K562 (cell line): ENCODE results near the gene NUTM1. TPM values are rescaled to one million over a fixed set of nuclear protein-coding genes. Genes with fewer than 3 reads are reported as not detected.

ENCODE experiments used
- ATAC-seq: fragments of 200-7000 bp; cut with Tn5 transposase; 3 replicates; pipeline ENCODE4 v1.9.1; 2020; ENCODE audit warnings: moderate library complexity
- BruUV-seq: library from RNA; stranded (reverse); fragments of 400-500 nt; replicated peaks from 2 replicates; lab custom pipeline; 2021; lab: Mats Ljungman, UMichigan
- CTCF ChIA-PET: fragments of 300-600 bp; formaldehyde crosslinking; extraction: SDS; loops from one replicate; lab custom pipeline; 2021; ENCODE audit warnings: low intra/inter-chr PET ratio; lab: Yijun Ruan, JAX
- POLR2A ChIA-PET: fragments of 300-600, 350-650 bp; sonication (Branson Sonifier 250); formaldehyde crosslinking; extraction: SDS; loops from one replicate; lab custom pipeline; 2021; ENCODE audit warnings: antibody characterized with exemption, inconsistent platforms; lab: Yijun Ruan, JAX
- DNase-seq, 4 experiments: peaks; one replicate each; pipeline versions ENCODE4 v3.0.0 to v3.0.0-alpha.2; 2011 to 2018; ENCODE audit warnings: low spot score in 3 of 4, mixed read lengths in 3 of 4; ENCODE audit errors: extremely low read depth in 1 of 4
- FAIRE-seq: peaks from 2 replicates; lab custom pipeline; 2011; peaks lifted over from hg19 to GRCh38; lab: Jason Lieb, UNC
- H2AFZ ChIP-seq: 2 replicates; pipeline ENCODE4 v1.6.0; 2011; ENCODE audit warnings: low read depth, low read length, control low read depth, inconsistent platforms
- H3K27ac ChIP-seq: fragments of 200-600 bp; 3 replicates; pipeline ENCODE4 v1.8.0; 2011; ENCODE audit warnings: low read depth, mild to moderate bottlenecking, control low read depth, inconsistent platforms, low read length, moderate library complexity, mixed read lengths; ENCODE audit errors: extremely low read depth
- H3K27me3 ChIP-seq, 2 experiments: fragments of 300-600 bp in 1 of 2; 2 replicates in 1 of 2; 3 replicates in 1 of 2; pipeline versions ENCODE4 v1.6.0 to v1.8.0; 2011; ENCODE audit warnings: inconsistent platforms in 2 of 2, low read length in 2 of 2, mild to moderate bottlenecking in 1 of 2, mixed read lengths in 1 of 2, moderate library complexity in 1 of 2; ENCODE audit not compliant: control insufficient read depth in 2 of 2, insufficient read depth in 2 of 2
- H3K36me3 ChIP-seq: fragments of 300-600 bp; 3 replicates; pipeline ENCODE4 v1.8.0; 2011; ENCODE audit warnings: mild to moderate bottlenecking, low read length, inconsistent platforms; ENCODE audit not compliant: control insufficient read depth, insufficient read depth
- H3K4me1 ChIP-seq, 2 experiments: fragments of 200-600 bp in 1 of 2; replicated peaks in 1 of 2; 2 replicates in 1 of 2; 3 replicates in 1 of 2; pipeline versions ENCODE4 v1.5.1 to v1.8.0; 2011; ENCODE audit warnings: inconsistent platforms in 2 of 2, low read length in 2 of 2, mild to moderate bottlenecking in 1 of 2, mixed read lengths in 1 of 2, moderate library complexity in 1 of 2; ENCODE audit not compliant: control insufficient read depth in 2 of 2, insufficient read depth in 2 of 2
- H3K4me2 ChIP-seq: 2 replicates; pipeline ENCODE4 v1.6.1; 2011; ENCODE audit warnings: low read length, control low read depth, inconsistent platforms, mixed read lengths; ENCODE audit not compliant: insufficient read depth
- H3K4me3 ChIP-seq: fragments of 200-600 bp; sonication (generic), shearing (Covaris generic); 2 replicates; pipeline ENCODE4 v1.5.1; 2016; ENCODE audit warnings: control low read depth, inconsistent platforms
- H3K79me2 ChIP-seq: fragments of 200-600 bp; 3 replicates; pipeline ENCODE4 v1.8.0; 2011; ENCODE audit warnings: low read length, inconsistent platforms; ENCODE audit not compliant: control insufficient read depth, insufficient read depth
- H3K9ac ChIP-seq, 2 experiments: 2 replicates each; pipeline versions ENCODE4 v1.6.0 to v1.6.1; 2011; ENCODE audit warnings: low read depth in 2 of 2, low read length in 2 of 2, control low read depth in 1 of 2, inconsistent platforms in 1 of 2, mild to moderate bottlenecking in 1 of 2, mixed read lengths in 1 of 2; ENCODE audit not compliant: insufficient read depth in 1 of 2
- H3K9me1 ChIP-seq: one replicate; pipeline ENCODE4 v1.6.0; 2011; ENCODE audit warnings: inconsistent platforms, mild to moderate bottlenecking, low read length, moderate library complexity; ENCODE audit not compliant: control insufficient read depth, insufficient read depth
- H3K9me3 ChIP-seq: replicated peaks from 2 replicates; pipeline ENCODE4 v1.5.1; 2011; ENCODE audit warnings: low read depth, low read length, inconsistent platforms; ENCODE audit not compliant: control insufficient read depth, insufficient read depth
- H4K20me1 ChIP-seq: replicated peaks from 2 replicates; pipeline ENCODE4 v1.6.1; 2011; ENCODE audit warnings: low read length, inconsistent platforms, mixed read lengths; ENCODE audit not compliant: control insufficient read depth, insufficient read depth
- CHD7 ChIP-seq: fragments of 200-600 bp; sonication (generic); IDR thresholded peaks from one replicate; pipeline ENCODE4 v1.6.1; 2012; ENCODE audit warnings: mild to moderate bottlenecking, low read depth, low read length, inconsistent platforms
- DEAF1 ChIP-seq: fragments of 450-650 bp; formaldehyde crosslinking; IDR thresholded peaks from 2 replicates; pipeline ENCODE4 v1.4.0; 2020; ENCODE audit warnings: mild to moderate bottlenecking, moderate library complexity
- FOXJ2 ChIP-seq: fragments of 200-800 bp; sonication (Bioruptor generic); IDR thresholded peaks from 2 replicates; pipeline ENCODE4 v1.6.1; 2016; ENCODE audit warnings: missing genetic modification characterization, missing compliant biosample characterization
- MEF2A ChIP-seq: IDR thresholded peaks from 2 replicates; pipeline ENCODE4 v1.6.1; 2011; ENCODE audit warnings: low read depth, mild to moderate bottlenecking, low read length, moderate library complexity; ENCODE audit not compliant: control insufficient read depth
- PTBP1 ChIP-seq: fragments of 200-400 bp; formaldehyde crosslinking; IDR thresholded peaks from 2 replicates; pipeline ENCODE4 v1.6.1; 2017; ENCODE audit warnings: low read depth, low read length
- ZBTB26 ChIP-seq: fragments of 450-650 bp; formaldehyde crosslinking; IDR thresholded peaks from 2 replicates; pipeline ENCODE4 v1.4.0; 2022; ENCODE audit warnings: missing genetic modification characterization
- ZNF408 ChIP-seq: fragments of 250-450 bp; sonication (Bioruptor Pico); IDR thresholded peaks from 2 replicates; pipeline ENCODE4 v1.4.0; 2020; ENCODE audit warnings: low read depth, mild to moderate bottlenecking, moderate library complexity
- in situ Hi-C: fragments of 300-500 bp; cut with MboI; formaldehyde crosslinking; loops from 4 replicates; pipeline ENCODE4 v1.15.0; 2018; ENCODE audit warnings: inconsistent platforms, mixed read lengths
- intact Hi-C: fragments of 100-400 bp; cut with micrococcal nuclease; formaldehyde crosslinking; loops from 2 replicates; pipeline ENCODE4 v1.14.2; 2022
- polyA plus RNA-seq, 8 experiments: library from polyadenylated mRNA; depleted of rRNA in 4 of 8; stranded (reverse) in 5 of 8; unstranded in 3 of 8; fragments of >200 nt; fragmentation: Nextera tagmentation in 2 of 8; fragmentation: Illumina TruSeq in 1 of 8; extraction: Ambion mirVana in 2 of 8; extraction: Trizol in 1 of 8; gene quantifications; 2 replicates each; pipeline versions ENCODE4 v1.2.1 to v1.2.3, GENCODE V29; 2011 to 2014; ENCODE audit warnings: inconsistent platforms in 1 of 8, missing spikeins in 1 of 8
- total RNA-seq, 7 experiments: library from RNA; depleted of rRNA in 6 of 7; stranded (reverse); fragments of >200 nt in 6 of 7; fragmentation: Illumina TruSeq in 2 of 7; extraction: Trizol in 2 of 7; gene quantifications; 2 replicates each; pipeline versions ENCODE4 v1.2.1 to v1.2.3, GENCODE V29; 2011 to 2021; ENCODE audit warnings: low replicate concordance in 1 of 7

NUTM1 gene
- total and polyA plus RNA-seq, 9 of the 15 experiments (the other 6 are each of a cell fraction or from before 2014, with no cell fraction given) = 0.01 to 0.05 (median 0.04) TPM; not detected in 4

GRCh38 chr15:34324933-34325332, 18.2 kb upstream of the NUTM1 start (continued):
- TF ChIP-seq DEAF1 (CRISPR knock-in tag) = no peak

- H3K9me1 ChIP-seq = no peaks in the 10 kb centered on the region
- H3K27me3 ChIP-seq = no peaks in the 10 kb centered on the region
- POLR2A ChIA-PET = interaction anchor here (0.7 to 1.5 kb wide), 4 partner anchors 11 to 116 kb away, joined by 3 to 4 read pairs (median 4); partner anchors contain the start of gene KATNBL1
- no peak for DNase-seq
- no peak overlapping the region for H3K27ac ChIP-seq
- no TSS peak for BruUV-seq
- intact Hi-C loops (no loop called here), in situ Hi-C loops (no loop called here)
- CTCF ChIA-PET = no interaction called here
- H3K9me3 ChIP-seq = no peaks in the 10 kb centered on the region
- no peak overlapping the region for H3K9ac ChIP-seq
- H3K4me1 ChIP-seq = no peaks in the 10 kb centered on the region
- ATAC-seq = no peak
- H4K20me1 ChIP-seq = no peaks in the 10 kb centered on the region
- no peak for FAIRE-seq
- no peaks in the 10 kb centered on the region for H3K79me2 ChIP-seq
- H3K4me2 ChIP-seq = no peak overlapping the region
- H3K4me3 ChIP-seq = no peak overlapping the region
- H2AFZ ChIP-seq = no peak overlapping the region
- H3K36me3 ChIP-seq = no peaks in the 10 kb centered on the region
- TF ChIP-seq FOXJ2 (no peak), ZNF408 (CRISPR knock-in tag) (no peak), ZBTB26 (CRISPR knock-in tag) (no peak), MEF2A (no peak), CHD7 (no peak), PTBP1 (no peak)
Observed at GRCh38 chr15:34325368-34325767, 17.7 kb upstream of the NUTM1 start.
